Esophagus squamous epithelium (tissue), 5 donors: ENCODE data around the gene CD180. TPM values are rescaled to one million over a fixed set of nuclear protein-coding genes. Genes with fewer than 3 reads are reported as not detected.

Experiments used
- DNase-seq: peaks from one replicate; lab custom pipeline; 2025; lab: John Stamatoyannopoulos, UW
- H3K27ac ChIP-seq, 4 donors: fragments of 200-600 bp; sonication (generic); one replicate each; pipeline ENCODE4 v1.5.1; 2016 to 2019; ENCODE audit warnings: mild to moderate bottlenecking in 1 of 4
- H3K27me3 ChIP-seq, 4 donors: fragments of 200-600 bp; sonication (generic); 1 replicate in 3 of 4; 2 replicates in 1 of 4; pipeline versions ENCODE4 v1.5.1 to v1.6.0; 2017 to 2021; ENCODE audit warnings: antibody characterized with exemption in 1 of 4
- H3K36me3 ChIP-seq, 3 donors: fragments of 200-600 bp; sonication (generic); one replicate each; pipeline ENCODE4 v1.5.1; 2016 to 2019
- H3K4me1 ChIP-seq, 3 donors: fragments of 200-600 bp; sonication (generic); one replicate each; pipeline ENCODE4 v1.5.1; 2017 to 2019
- H3K4me3 ChIP-seq, 4 donors: fragments of 200-600 bp; sonication (generic); 1 replicate in 3 of 4; 2 replicates in 1 of 4; pipeline ENCODE4 v1.5.1; 2016 to 2019; ENCODE audit warnings: mild to moderate bottlenecking in 2 of 4, moderate library complexity in 1 of 4
- H3K9me3 ChIP-seq, 3 donors: fragments of 200-600 bp; sonication (generic); one replicate each; pipeline ENCODE4 v1.5.1; 2016 to 2019
- CTCF ChIP-seq, 6 experiments: fragments of 450-650 bp in 4 of 6; fragments of 200-600 bp in 2 of 6; sonication (generic) in 2 of 6; IDR thresholded peaks; one replicate each; pipeline ENCODE4 v1.5.1; 2016 to 2019; ENCODE audit warnings: antibody characterized with exemption in 6 of 6, mild to moderate bottlenecking in 4 of 6, moderate library complexity in 4 of 6
- POLR2A ChIP-seq, 4 donors: fragments of 450-650 bp; IDR thresholded peaks; one replicate each; pipeline ENCODE4 v1.6.1; 2017; ENCODE audit warnings: antibody characterized with exemption in 4 of 4, mild to moderate bottlenecking in 4 of 4, moderate library complexity in 3 of 4
- WGBS, 2 donors: methylation state at CpG; one replicate each; pipeline ENCODE4 v1.1.5; 2018; 5-methylcytosine and 5-hydroxymethylcytosine counted together
- intact Hi-C: fragments of 100-400 bp; cut with DNase I; formaldehyde crosslinking; loops from one replicate; pipeline ENCODE4 v1.15.0; 2022
- total RNA-seq, 4 donors: library from RNA; depleted of rRNA; stranded (reverse); fragments of >200 nt; gene quantifications; one replicate each; pipeline ENCODE4 v1.1.0, GENCODE V29; 2016
- donor health status: DM: yes; HTN: yes; CAD: no.

The CD180 gene
- total RNA-seq, 4 donors from 2014 or later, result 0.13 to 1.3 (median 0.95) TPM; not detected in 1

DNA sequence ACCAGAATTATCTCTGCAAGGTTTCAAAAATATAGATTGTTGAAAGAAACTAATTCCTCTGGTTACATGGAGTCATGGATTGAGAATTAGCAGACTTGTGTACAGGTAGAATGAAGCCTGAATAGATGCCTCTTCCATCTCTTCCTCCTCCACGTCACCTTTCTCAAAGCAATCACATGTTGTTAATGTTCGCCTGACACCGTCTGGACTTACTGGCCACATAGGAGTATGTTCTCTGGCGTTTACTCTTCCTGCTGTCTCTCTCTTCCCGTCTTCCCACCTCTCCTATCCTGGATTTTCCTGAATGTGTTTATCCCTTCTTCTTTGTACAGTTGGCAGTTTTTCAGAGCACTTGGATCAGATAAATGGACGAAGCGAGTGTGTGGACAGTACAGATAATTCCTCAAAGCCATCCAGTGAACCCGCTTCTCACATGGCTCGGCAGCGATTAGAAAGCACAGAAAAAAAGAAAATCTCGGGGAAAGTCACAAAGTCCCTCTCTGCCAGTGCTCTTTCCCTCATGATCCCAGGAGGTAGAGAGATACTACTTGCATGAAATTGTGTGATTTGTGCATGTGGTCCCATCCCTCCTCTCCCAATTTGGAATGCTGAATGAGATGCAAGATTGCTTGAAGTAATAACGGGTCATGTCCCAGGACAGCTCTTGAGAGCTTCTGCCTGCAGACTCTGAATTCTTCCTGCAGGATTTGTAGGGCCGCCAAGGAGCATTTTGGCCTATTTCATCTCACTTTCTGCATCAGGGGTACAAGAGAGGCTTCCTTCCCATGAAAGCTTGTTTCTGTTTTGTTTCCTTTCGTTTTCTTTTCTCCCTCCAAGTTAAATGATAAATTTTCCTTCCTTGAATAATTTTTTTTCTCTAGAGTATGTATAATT is 47.3 kb downstream of the CD180 start:
- Histone ChIP-seq H3K4me1 (peaks cover 0 to 7% (median 0%) of the 10 kb centered on the region in 3 donors), H3K36me3 (peaks cover 17 to 100% (median 35%) of the 10 kb centered on the region in 3 donors), H3K27ac (peak overlapping the region in 1 of 4 donors; percentile 30), H3K9me3 (no peaks in the 10 kb centered on the region), H3K27me3 (no peaks in the 10 kb centered on the region), H3K4me3 (peak overlapping the region in 1 of 4 donors; percentile 25)
- no peak for DNase-seq
- intact Hi-C loops, result no loop called here
- TF ChIP-seq POLR2A (IDR thresholded peaks at IDR 0.05) (no peak), CTCF (IDR thresholded peaks at IDR 0.05) (no peak)
- 69 to 76% methylated on average over 13 to 14 of the region's 14 CpGs for WGBS, 2 donors

DNA sequence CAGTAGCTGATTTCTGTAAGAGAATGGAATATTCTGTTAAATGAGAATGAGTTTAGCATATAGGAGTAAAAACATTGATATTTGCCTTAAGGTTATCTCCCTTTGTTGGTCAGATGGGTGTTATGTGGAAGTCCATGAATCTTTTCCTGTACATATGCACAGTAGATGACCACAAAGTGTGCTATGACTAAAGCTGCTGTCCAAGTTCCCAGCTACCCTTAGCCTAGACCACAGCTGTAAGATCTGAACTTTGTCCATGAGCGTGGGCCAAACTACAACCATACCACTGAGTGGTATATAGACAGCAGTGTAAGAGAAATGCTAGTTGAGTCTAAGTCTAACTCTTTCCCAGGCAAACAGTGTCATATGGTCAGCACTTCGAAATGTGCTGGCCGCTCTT is 48.8 kb downstream of the CD180 start:
- intact Hi-C loops, result no loop called here
- Histone ChIP-seq H3K27me3 (no peaks in the 10 kb centered on the region), H3K4me1 (peaks cover 0 to 7% (median 0%) of the 10 kb centered on the region in 3 donors), H3K4me3 (no peak overlapping the region), H3K9me3 (no peaks in the 10 kb centered on the region), H3K27ac (no peak overlapping the region), H3K36me3 (peaks cover 29 to 100% (median 46%) of the 10 kb centered on the region in 3 donors)
- no peak for TF ChIP-seq CTCF (IDR thresholded peaks at IDR 0.05)
- TF ChIP-seq POLR2A (IDR thresholded peaks at IDR 0.05), result no peak
- no peak for DNase-seq
- 92 to 97% methylated on average over 3 of the region's 3 CpGs for WGBS, 2 donors

- Histone ChIP-seq H3K27ac (no peak overlapping the region), H3K27me3 (no peaks in the 10 kb centered on the region), H3K4me3 (no peak overlapping the region), H3K9me3 (no peaks in the 10 kb centered on the region), H3K36me3 (peaks cover 35 to 100% (median 45%) of the 10 kb centered on the region in 3 donors), H3K4me1 (peaks cover 0 to 7% (median 0%) of the 10 kb centered on the region in 3 donors)
- TF ChIP-seq POLR2A (IDR thresholded peaks at IDR 0.05) (no peak), CTCF (IDR thresholded peaks at IDR 0.05) (no peak)
- 76 to 83% methylated on average over 4 of the region's 4 CpGs for WGBS, 2 donors
- DNase-seq, result no peak
- intact Hi-C loops, result no loop called here
These were observed 49.6 kb downstream of the CD180 start for GRCh38 chr5:67146981-67147380.

GRCh38 chr5:67146574-67146973 is 50.0 kb downstream of the CD180 start:
- intact Hi-C loops, result no loop called here
- 90 to 93% methylated on average over 1 of the region's 1 CpG for WGBS, 2 donors
- Histone ChIP-seq H3K4me3 (no peak overlapping the region), H3K36me3 (peaks cover 35 to 100% (median 45%) of the 10 kb centered on the region in 3 donors), H3K9me3 (no peaks in the 10 kb centered on the region), H3K4me1 (peaks cover 0 to 7% (median 0%) of the 10 kb centered on the region in 3 donors), H3K27ac (no peak overlapping the region), H3K27me3 (no peaks in the 10 kb centered on the region)
- TF ChIP-seq CTCF (IDR thresholded peaks at IDR 0.05) (no peak), POLR2A (IDR thresholded peaks at IDR 0.05) (no peak)
- DNase-seq, result no peak

GRCh38 chr5:67144183-67144639 is 52.4 kb downstream of the CD180 start:
- intact Hi-C loops, result no loop called here
- Histone ChIP-seq H3K4me3 (no peak overlapping the region), H3K27me3 (no peaks in the 10 kb centered on the region), H3K9me3 (no peaks in the 10 kb centered on the region), H3K36me3 (peaks cover 30 to 100% (median 35%) of the 10 kb centered on the region in 3 donors), H3K4me1 (peaks cover 0 to 2% (median 0%) of the 10 kb centered on the region in 3 donors), H3K27ac (no peak overlapping the region)
- no peak for DNase-seq
- TF ChIP-seq CTCF (IDR thresholded peaks at IDR 0.05) (no peak), POLR2A (IDR thresholded peaks at IDR 0.05) (no peak)
- WGBS, 2 donors, result 87 to 91% methylated on average over 2 of the region's 2 CpGs
